ENCODE results near the gene FAM3C. TPM values are rescaled to one million over a fixed set of nuclear protein-coding genes. Genes with fewer than 3 reads are reported as not detected.

FAM3C gene
- total and polyA plus RNA-seq, 2 of the 4 experiments (the other 2 are of a cell fraction), result 11.5 to 45.8 TPM

DNA sequence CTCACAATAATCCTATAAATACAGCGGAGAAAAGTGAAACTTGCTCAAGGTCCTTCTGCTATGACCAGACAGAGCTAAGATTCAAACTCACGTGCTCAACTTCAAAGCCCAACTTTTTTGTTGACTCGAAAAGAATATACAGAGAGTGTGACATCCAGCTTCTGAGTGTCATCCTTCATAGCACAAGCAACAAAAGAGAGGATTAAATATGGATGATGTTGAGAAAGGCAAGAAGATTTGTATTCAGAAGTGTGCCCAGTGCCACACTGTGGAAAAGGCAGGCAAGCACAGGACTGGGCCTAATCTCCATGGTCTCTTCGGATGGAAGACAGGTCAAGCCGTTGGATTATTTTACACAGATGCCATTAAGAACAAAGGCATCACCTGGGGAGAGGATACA, 2.1 kb upstream of the FAM3C start:
- WGBS, 2 experiments (ENCODE audit: extremely low coverage in 2 of 2, insufficient read length in 1 of 2), result 80% methylated on average over 1 of the region's 5 CpGs; no CpG with 5 or more reads in 1 of the 2 experiments
- TF ChIP-seq, protein P1, sequence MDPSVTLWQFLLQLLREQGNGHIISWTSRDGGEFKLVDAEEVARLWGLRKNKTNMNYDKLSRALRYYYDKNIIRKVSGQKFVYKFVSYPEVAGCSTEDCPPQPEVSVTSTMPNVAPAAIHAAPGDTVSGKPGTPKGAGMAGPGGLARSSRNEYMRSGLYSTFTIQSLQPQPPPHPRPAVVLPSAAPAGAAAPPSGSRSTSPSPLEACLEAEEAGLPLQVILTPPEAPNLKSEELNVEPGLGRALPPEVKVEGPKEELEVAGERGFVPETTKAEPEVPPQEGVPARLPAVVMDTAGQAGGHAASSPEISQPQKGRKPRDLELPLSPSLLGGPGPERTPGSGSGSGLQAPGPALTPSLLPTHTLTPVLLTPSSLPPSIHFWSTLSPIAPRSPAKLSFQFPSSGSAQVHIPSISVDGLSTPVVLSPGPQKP (IDR thresholded peaks at IDR 0.05; ENCODE audit: borderline replicate concordance, low read depth, low read length), result no peak
- TF ChIP-seq, protein P2, sequence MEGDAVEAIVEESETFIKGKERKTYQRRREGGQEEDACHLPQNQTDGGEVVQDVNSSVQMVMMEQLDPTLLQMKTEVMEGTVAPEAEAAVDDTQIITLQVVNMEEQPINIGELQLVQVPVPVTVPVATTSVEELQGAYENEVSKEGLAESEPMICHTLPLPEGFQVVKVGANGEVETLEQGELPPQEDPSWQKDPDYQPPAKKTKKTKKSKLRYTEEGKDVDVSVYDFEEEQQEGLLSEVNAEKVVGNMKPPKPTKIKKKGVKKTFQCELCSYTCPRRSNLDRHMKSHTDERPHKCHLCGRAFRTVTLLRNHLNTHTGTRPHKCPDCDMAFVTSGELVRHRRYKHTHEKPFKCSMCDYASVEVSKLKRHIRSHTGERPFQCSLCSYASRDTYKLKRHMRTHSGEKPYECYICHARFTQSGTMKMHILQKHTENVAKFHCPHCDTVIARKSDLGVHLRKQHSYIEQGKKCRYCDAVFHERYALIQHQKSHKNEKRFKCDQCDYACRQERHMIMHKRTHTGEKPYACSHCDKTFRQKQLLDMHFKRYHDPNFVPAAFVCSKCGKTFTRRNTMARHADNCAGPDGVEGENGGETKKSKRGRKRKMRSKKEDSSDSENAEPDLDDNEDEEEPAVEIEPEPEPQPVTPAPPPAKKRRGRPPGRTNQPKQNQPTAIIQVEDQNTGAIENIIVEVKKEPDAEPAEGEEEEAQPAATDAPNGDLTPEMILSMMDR (conservative IDR thresholded peaks at IDR 0.05; ENCODE audit: low read depth, low read length), result 0 out of 2 replicates have a peak, but pooled peaks have one; percentile 8
- TF ChIP-seq MAZ (IDR thresholded peaks at IDR 0.05; ENCODE audit: borderline replicate concordance, low read depth, low read length), result no peak
- TF ChIP-seq RFX5 (IDR thresholded peaks at IDR 0.05; ENCODE audit: low read depth, low read length), result no peak
- Histone ChIP-seq H4K91ac (ENCODE audit: insufficient read depth, low read depth, low read length) (no peak overlapping the region), H3K18ac (ENCODE audit: low read depth, low read length) (no peak overlapping the region), H2BK120ac (ENCODE audit: low read depth, low read length) (no peak overlapping the region), H3K36me3 (ENCODE audit: control insufficient read depth, insufficient read depth, low read length) (no peaks in the 10 kb centered on the region), H3K79me1 (ENCODE audit: low read depth in 1 of 2, low read length in 2 of 2) (peaks cover 6 to 14% of the 10 kb centered on the region in 2 experiments; a peak in 3 of 4 replicates), H3K4me3 (ENCODE audit: insufficient read depth, low read depth, low read length) (no peak overlapping the region), H4K20me1 (ENCODE audit: insufficient read depth, low read length) (peaks cover 4% of the 10 kb centered on the region; the same call in 1 of the 2 replicates), H2AFZ (replicated peaks; ENCODE audit: low read length, poor library complexity) (no peak overlapping the region), H4K8ac (ENCODE audit: low read depth in 2 of 2, low read length in 2 of 2) (no peak overlapping the region), H3K9me1 (ENCODE audit: insufficient read depth, low read length) (no peaks in the 10 kb centered on the region), H3K4ac (ENCODE audit: low read depth, low read length) (no peak overlapping the region), H3K4me2 (ENCODE audit: low read depth, low read length) (no peak overlapping the region), H2BK20ac (ENCODE audit: low read depth, low read length) (no peak overlapping the region), H3K27me3 (ENCODE audit: control insufficient read depth, insufficient read depth, low read length) (no peaks in the 10 kb centered on the region), H3K9ac (ENCODE audit: low read depth, low read length) (no peak overlapping the region), H2AK9ac (replicated peaks; ENCODE audit: low read depth, low read length, poor library complexity) (no peak overlapping the region), H3K23ac (ENCODE audit: low read depth, low read length) (no peak overlapping the region), H2BK5ac (ENCODE audit: low read depth, low read length, poor library complexity, severe bottlenecking) (no peak overlapping the region), H3K9me3 (ENCODE audit: control insufficient read depth, insufficient read depth, low read length) (no peaks in the 10 kb centered on the region), H3K56ac (ENCODE audit: extremely low read depth, insufficient read depth, low read length) (no peak overlapping the region), H3K27ac (ENCODE audit: insufficient read depth, low read length) (no peak overlapping the region), H2BK15ac (ENCODE audit: low read depth, low read length) (no peak overlapping the region), H4K5ac (ENCODE audit: low read depth, low read length) (no peak overlapping the region), H2AK5ac (ENCODE audit: low read depth, low read length) (no peak overlapping the region), H3K4me1 (ENCODE audit: control insufficient read depth, insufficient read depth, low read length) (no peaks in the 10 kb centered on the region), H3K14ac (replicated peaks; ENCODE audit: low read depth, low read length) (no peak overlapping the region)
- ATAC-seq (ENCODE audit: low read depth) (no peak), DNase-seq (no peak)
- POLR2A ChIA-PET (ENCODE audit: unreplicated experiment), result no interaction called here
- intact Hi-C loops (cut with micrococcal nuclease), result no loop called here
- CTCF ChIA-PET, result interaction anchor here (1.5 kb wide), 1 partner anchor 149 kb away, joined by 4 read pairs; no protein-coding TSS in a partner anchor
- in situ Hi-C loops (cut with MboI; ENCODE audit: low sequenced_read_pairs), result no loop called here
- no TSS peak for BruUV-seq (replicated peaks)
- dilution Hi-C loops (cut with HindIII; ENCODE audit: low sequenced_read_pairs, unreplicated experiment), result no loop called here

Data from IMR-90 (cell line).